ENCODE measurements around the gene FAM241A.

FAM241A gene

DNA sequence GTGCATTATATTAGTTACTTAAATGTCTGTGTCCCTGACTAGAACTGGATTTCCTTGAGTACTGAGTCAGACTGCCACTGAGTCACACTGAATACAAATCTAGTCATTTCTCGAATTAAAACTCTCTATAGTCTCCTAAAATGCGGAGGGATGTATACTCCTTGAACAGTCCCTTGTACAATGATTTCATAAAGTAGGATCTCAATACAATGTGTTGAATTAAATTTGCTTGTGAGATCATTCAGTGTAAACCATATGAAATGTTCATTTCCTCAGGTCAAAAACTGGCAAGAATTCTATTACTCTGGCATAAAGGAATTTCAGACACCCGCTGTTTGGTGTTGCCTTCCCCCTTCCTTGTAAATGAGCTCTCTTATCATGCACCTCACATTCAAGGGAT, 17.5 kb upstream of the FAM241A start:
- Histone ChIP-seq H3K4me2 (ENCODE audit: low read length) (no peak overlapping the region), H3K56ac (ENCODE audit: low read length) (no peak overlapping the region), H3K27me3 (ENCODE audit: insufficient read depth, low read length, poor library complexity) (no peaks in the 10 kb centered on the region), H2BK15ac (replicated peaks; ENCODE audit: low read depth) (no peak overlapping the region), H2BK5ac (ENCODE audit: low read length) (no peak overlapping the region), H3K18ac (ENCODE audit: low read length) (no peak overlapping the region), H3K4ac (ENCODE audit: low read depth, low read length) (no peak overlapping the region), H3K23ac (ENCODE audit: low read length) (no peak overlapping the region), H3K4me3 (ENCODE audit: low read length) (no peak overlapping the region), H3K27ac (ENCODE audit: low read depth, low read length) (no peak overlapping the region), H2BK120ac (ENCODE audit: low read depth, low read length) (no peak overlapping the region), H3K36me3 (ENCODE audit: control insufficient read depth, insufficient read depth, low read length) (no peaks in the 10 kb centered on the region), H2AK5ac (ENCODE audit: low read length) (no peak overlapping the region), H4K8ac (ENCODE audit: low read depth, low read length) (no peak overlapping the region), H4K5ac (ENCODE audit: low read length) (no peak overlapping the region), H3K4me1 (ENCODE audit: control insufficient read depth, low read depth, low read length) (no peaks in the 10 kb centered on the region), H3K9ac (ENCODE audit: low read length) (no peak overlapping the region), H3K79me2 (ENCODE audit: control insufficient read depth, insufficient read depth, low read length) (no peaks in the 10 kb centered on the region), H3K79me1 (ENCODE audit: low read length) (no peaks in the 10 kb centered on the region)
- DNase-seq, result peak; percentile 60
- WGBS (ENCODE audit: extremely low coverage, insufficient coverage, low lambda C conversion rate), result no CpG with 5 or more reads among the region's 3 CpGs

DNA sequence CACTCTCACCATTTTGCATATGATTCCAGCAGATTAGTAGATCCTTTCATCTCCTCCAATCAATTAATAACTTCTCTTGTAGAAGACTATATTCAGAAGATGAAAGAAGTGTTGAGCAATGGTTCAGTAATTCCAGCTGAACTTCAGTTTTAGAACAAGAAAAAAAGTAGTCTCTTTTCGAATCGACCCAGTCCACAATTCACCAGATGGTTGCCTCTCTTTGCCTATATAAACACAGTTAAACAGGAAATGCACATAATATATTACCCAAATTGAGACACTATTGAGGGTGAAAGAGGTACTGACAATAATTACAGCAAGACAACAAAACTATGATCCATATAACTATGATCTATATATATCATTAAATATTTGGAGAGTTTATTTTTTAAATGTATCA, 16.8 kb upstream of the FAM241A start:
- Histone ChIP-seq H3K18ac (ENCODE audit: low read length) (no peak overlapping the region), H2BK15ac (replicated peaks; ENCODE audit: low read depth) (no peak overlapping the region), H3K4me2 (ENCODE audit: low read length) (no peak overlapping the region), H2BK120ac (ENCODE audit: low read depth, low read length) (no peak overlapping the region), H3K79me2 (ENCODE audit: control insufficient read depth, insufficient read depth, low read length) (no peaks in the 10 kb centered on the region), H3K4me1 (ENCODE audit: control insufficient read depth, low read depth, low read length) (no peaks in the 10 kb centered on the region), H3K36me3 (ENCODE audit: control insufficient read depth, insufficient read depth, low read length) (no peaks in the 10 kb centered on the region), H3K9ac (ENCODE audit: low read length) (no peak overlapping the region), H3K56ac (ENCODE audit: low read length) (no peak overlapping the region), H2BK5ac (ENCODE audit: low read length) (no peak overlapping the region), H3K79me1 (ENCODE audit: low read length) (no peaks in the 10 kb centered on the region), H3K4me3 (ENCODE audit: low read length) (no peak overlapping the region), H3K27ac (ENCODE audit: low read depth, low read length) (no peak overlapping the region), H3K23ac (ENCODE audit: low read length) (no peak overlapping the region), H3K4ac (ENCODE audit: low read depth, low read length) (no peak overlapping the region), H3K27me3 (ENCODE audit: insufficient read depth, low read length, poor library complexity) (no peaks in the 10 kb centered on the region), H4K5ac (ENCODE audit: low read length) (no peak overlapping the region), H2AK5ac (ENCODE audit: low read length) (no peak overlapping the region), H4K8ac (ENCODE audit: low read depth, low read length) (no peak overlapping the region)
- no CpG with 5 or more reads among the region's 2 CpGs for WGBS (ENCODE audit: extremely low coverage, insufficient coverage, low lambda C conversion rate)
- no peak for DNase-seq

DNA sequence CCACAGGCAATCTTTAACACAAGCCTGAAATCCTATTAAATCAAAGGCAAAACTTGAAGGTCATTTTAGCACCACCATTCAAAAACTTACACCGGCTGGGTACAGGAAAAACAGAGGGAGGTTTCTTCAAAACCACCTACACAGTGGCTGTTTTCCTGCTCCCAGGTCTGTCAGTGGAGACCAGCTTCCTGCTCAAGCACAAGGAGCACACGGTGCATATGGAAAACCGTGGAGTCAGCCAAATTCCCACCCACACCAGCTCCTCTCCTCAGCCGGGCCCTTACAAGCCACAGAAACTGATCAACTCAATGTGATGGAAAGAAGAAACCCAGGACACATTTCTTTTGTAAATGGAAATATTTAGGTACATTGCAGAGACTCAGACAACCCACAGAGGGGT, 14.3 kb upstream of the FAM241A start:
- Histone ChIP-seq H2BK120ac (ENCODE audit: low read depth, low read length) (no peak overlapping the region), H3K36me3 (ENCODE audit: control insufficient read depth, insufficient read depth, low read length) (no peaks in the 10 kb centered on the region), H2AK5ac (ENCODE audit: low read length) (no peak overlapping the region), H3K4me2 (ENCODE audit: low read length) (no peak overlapping the region), H3K4ac (ENCODE audit: low read depth, low read length) (no peak overlapping the region), H4K5ac (ENCODE audit: low read length) (no peak overlapping the region), H3K23ac (ENCODE audit: low read length) (no peak overlapping the region), H3K56ac (ENCODE audit: low read length) (no peak overlapping the region), H2BK5ac (ENCODE audit: low read length) (no peak overlapping the region), H4K8ac (ENCODE audit: low read depth, low read length) (no peak overlapping the region), H3K9ac (ENCODE audit: low read length) (no peak overlapping the region), H3K4me1 (ENCODE audit: control insufficient read depth, low read depth, low read length) (no peaks in the 10 kb centered on the region), H3K27ac (ENCODE audit: low read depth, low read length) (no peak overlapping the region), H3K18ac (ENCODE audit: low read length) (no peak overlapping the region), H3K4me3 (ENCODE audit: low read length) (no peak overlapping the region), H3K79me1 (ENCODE audit: low read length) (no peaks in the 10 kb centered on the region), H3K79me2 (ENCODE audit: control insufficient read depth, insufficient read depth, low read length) (no peaks in the 10 kb centered on the region), H2BK15ac (replicated peaks; ENCODE audit: low read depth) (no peak overlapping the region), H3K27me3 (ENCODE audit: insufficient read depth, low read length, poor library complexity) (no peaks in the 10 kb centered on the region)
- peak; percentile 47 for DNase-seq
- no CpG with 5 or more reads among the region's 4 CpGs for WGBS (ENCODE audit: extremely low coverage, insufficient coverage, low lambda C conversion rate)

DNA sequence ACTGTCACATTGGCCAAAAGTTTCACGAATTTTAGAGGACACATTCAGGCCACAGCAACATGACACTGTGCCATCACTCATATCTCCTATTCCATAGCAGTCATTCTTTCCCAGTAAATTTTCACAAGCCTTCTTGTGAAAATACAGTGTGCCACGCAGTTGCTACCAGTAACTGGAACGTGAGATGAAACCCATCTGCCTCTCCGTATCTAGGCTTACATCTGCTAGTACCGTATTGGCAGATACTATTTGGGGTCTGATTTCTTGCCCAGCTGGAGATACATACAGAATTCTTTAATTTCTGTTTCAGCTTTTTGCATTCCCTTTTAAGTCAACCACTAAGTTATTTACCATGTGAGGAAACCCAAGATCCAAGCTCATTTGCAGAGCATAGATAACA, 8.7 kb upstream of the FAM241A start:
- no peak for DNase-seq
- Histone ChIP-seq H3K36me3 (ENCODE audit: control insufficient read depth, insufficient read depth, low read length) (no peaks in the 10 kb centered on the region), H3K4me3 (ENCODE audit: low read length) (no peak overlapping the region), H3K9ac (ENCODE audit: low read length) (no peak overlapping the region), H2BK15ac (replicated peaks; ENCODE audit: low read depth) (no peak overlapping the region), H2AK5ac (ENCODE audit: low read length) (no peak overlapping the region), H3K23ac (ENCODE audit: low read length) (no peak overlapping the region), H3K18ac (ENCODE audit: low read length) (no peak overlapping the region), H4K8ac (ENCODE audit: low read depth, low read length) (no peak overlapping the region), H3K79me1 (ENCODE audit: low read length) (no peaks in the 10 kb centered on the region), H3K4ac (ENCODE audit: low read depth, low read length) (no peak overlapping the region), H2BK5ac (ENCODE audit: low read length) (no peak overlapping the region), H2BK120ac (ENCODE audit: low read depth, low read length) (no peak overlapping the region), H3K56ac (ENCODE audit: low read length) (no peak overlapping the region), H3K27ac (ENCODE audit: low read depth, low read length) (no peak overlapping the region), H3K4me2 (ENCODE audit: low read length) (no peak overlapping the region), H3K27me3 (ENCODE audit: insufficient read depth, low read length, poor library complexity) (no peaks in the 10 kb centered on the region), H4K5ac (ENCODE audit: low read length) (no peak overlapping the region), H3K4me1 (ENCODE audit: control insufficient read depth, low read depth, low read length) (no peaks in the 10 kb centered on the region), H3K79me2 (ENCODE audit: control insufficient read depth, insufficient read depth, low read length) (no peaks in the 10 kb centered on the region)
- WGBS (ENCODE audit: extremely low coverage, insufficient coverage, low lambda C conversion rate), result no CpG with 5 or more reads among the region's 5 CpGs

DNA sequence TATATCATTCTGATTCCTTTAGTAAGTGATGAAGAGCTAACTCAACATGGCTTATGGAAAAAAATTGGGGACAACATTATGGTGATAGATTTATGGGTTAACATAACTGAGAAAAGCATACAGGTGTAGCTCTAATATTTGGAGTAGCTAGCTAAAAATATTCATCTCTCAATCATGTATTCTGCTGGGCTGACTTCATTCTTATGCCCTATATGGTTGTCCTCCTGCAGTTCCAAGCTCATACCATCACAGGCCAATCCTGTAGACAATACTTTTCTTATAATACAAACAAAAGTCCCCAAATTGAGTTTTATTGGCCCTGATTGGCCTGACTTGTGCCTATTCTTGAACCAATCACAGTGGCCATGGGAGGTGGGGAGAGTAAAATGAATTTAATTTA, 6.7 kb upstream of the FAM241A start:
- Histone ChIP-seq H3K18ac (ENCODE audit: low read length) (no peak overlapping the region), H2BK15ac (replicated peaks; ENCODE audit: low read depth) (no peak overlapping the region), H4K5ac (ENCODE audit: low read length) (no peak overlapping the region), H3K23ac (ENCODE audit: low read length) (no peak overlapping the region), H3K27ac (ENCODE audit: low read depth, low read length) (no peak overlapping the region), H2AK5ac (ENCODE audit: low read length) (no peak overlapping the region), H3K4me1 (ENCODE audit: control insufficient read depth, low read depth, low read length) (no peaks in the 10 kb centered on the region), H3K79me2 (ENCODE audit: control insufficient read depth, insufficient read depth, low read length) (no peaks in the 10 kb centered on the region), H3K27me3 (ENCODE audit: insufficient read depth, low read length, poor library complexity) (no peaks in the 10 kb centered on the region), H3K4me3 (ENCODE audit: low read length) (no peak overlapping the region), H2BK120ac (ENCODE audit: low read depth, low read length) (no peak overlapping the region), H3K4ac (ENCODE audit: low read depth, low read length) (no peak overlapping the region), H2BK5ac (ENCODE audit: low read length) (no peak overlapping the region), H3K36me3 (ENCODE audit: control insufficient read depth, insufficient read depth, low read length) (no peaks in the 10 kb centered on the region), H3K56ac (ENCODE audit: low read length) (no peak overlapping the region), H3K4me2 (ENCODE audit: low read length) (no peak overlapping the region), H3K9ac (ENCODE audit: low read length) (no peak overlapping the region), H3K79me1 (ENCODE audit: low read length) (no peaks in the 10 kb centered on the region), H4K8ac (ENCODE audit: low read depth, low read length) (no peak overlapping the region)
- DNase-seq, result no peak

DNA sequence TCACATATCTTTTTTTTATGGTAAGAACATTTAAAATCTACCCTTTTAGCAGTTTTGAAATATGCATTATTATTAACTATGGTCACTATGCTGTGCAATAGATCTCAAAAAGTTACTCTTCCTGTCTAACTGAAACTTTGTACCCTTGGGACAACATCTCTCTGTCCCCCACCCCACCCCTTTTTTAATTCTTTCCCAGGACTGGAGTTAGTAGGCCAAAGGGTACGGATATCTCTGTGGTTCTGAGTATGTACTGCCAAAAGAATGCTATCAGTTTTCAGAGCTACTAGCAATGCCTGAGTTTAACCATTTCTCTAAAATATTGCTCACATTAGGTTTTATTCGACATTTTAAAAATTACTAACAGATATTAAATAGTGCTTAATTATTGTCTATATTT, 4.7 kb upstream of the FAM241A start:
- Histone ChIP-seq H2BK120ac (ENCODE audit: low read depth, low read length) (no peak overlapping the region), H3K9ac (ENCODE audit: low read length) (no peak overlapping the region), H3K4me2 (ENCODE audit: low read length) (no peak overlapping the region), H3K79me2 (ENCODE audit: control insufficient read depth, insufficient read depth, low read length) (no peaks in the 10 kb centered on the region), H3K18ac (ENCODE audit: low read length) (no peak overlapping the region), H3K56ac (ENCODE audit: low read length) (no peak overlapping the region), H4K8ac (ENCODE audit: low read depth, low read length) (no peak overlapping the region), H3K4me3 (ENCODE audit: low read length) (no peak overlapping the region), H4K5ac (ENCODE audit: low read length) (no peak overlapping the region), H3K27ac (ENCODE audit: low read depth, low read length) (no peak overlapping the region), H3K79me1 (ENCODE audit: low read length) (no peaks in the 10 kb centered on the region), H3K27me3 (ENCODE audit: insufficient read depth, low read length, poor library complexity) (no peaks in the 10 kb centered on the region), H2BK5ac (ENCODE audit: low read length) (no peak overlapping the region), H3K4me1 (ENCODE audit: control insufficient read depth, low read depth, low read length) (no peaks in the 10 kb centered on the region), H3K36me3 (ENCODE audit: control insufficient read depth, insufficient read depth, low read length) (no peaks in the 10 kb centered on the region), H3K23ac (ENCODE audit: low read length) (no peak overlapping the region), H2AK5ac (ENCODE audit: low read length) (no peak overlapping the region), H2BK15ac (replicated peaks; ENCODE audit: low read depth) (no peak overlapping the region), H3K4ac (ENCODE audit: low read depth, low read length) (no peak overlapping the region)
- WGBS (ENCODE audit: extremely low coverage, insufficient coverage, low lambda C conversion rate), result no CpG with 5 or more reads among the region's 2 CpGs
- no peak for DNase-seq
